ENCODE data around the gene TERC. TPM values are rescaled to one million over a fixed set of nuclear protein-coding genes. Genes with fewer than 3 reads are reported as not detected.
"Not testable (repeated sequence)": the region's sequence is repeated elsewhere in the genome, so short reads cannot be mapped to it uniquely, and the experiment has no call there.

Gene TERC
- total and polyA plus RNA-seq, 7 donors: 0.44 to 220 (median 111) TPM; not detected in 2

DNA sequence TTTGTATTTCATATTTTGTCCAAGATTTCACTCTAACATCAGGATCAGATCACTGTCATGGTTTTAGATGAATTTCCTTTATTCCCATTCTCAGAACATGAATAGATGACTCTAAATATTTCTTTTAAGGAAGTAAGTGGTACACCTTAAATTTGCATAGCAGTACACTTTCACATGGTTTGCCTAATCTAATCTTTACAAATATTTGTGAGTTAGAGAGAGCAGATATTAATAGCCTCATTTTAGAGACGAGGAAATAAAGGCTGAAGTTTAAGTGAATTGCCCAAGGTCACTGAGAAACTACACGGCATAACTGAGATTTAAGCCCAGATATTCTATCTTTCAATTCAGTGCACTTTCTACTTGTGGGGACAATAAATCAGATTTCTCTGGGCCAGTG lies 14.2 kb downstream of the TERC start:
- 64 to 68% methylated on average over 2 of the region's 2 CpGs for WGBS, 2 donors
- TF ChIP-seq POLR2A (IDR thresholded peaks at IDR 0.05) (no peak), EP300 (IDR thresholded peaks at IDR 0.05) (no peak), POLR2AphosphoS5 (IDR thresholded peaks at IDR 0.05) (no peak)
- TF ChIP-seq, protein P1, sequence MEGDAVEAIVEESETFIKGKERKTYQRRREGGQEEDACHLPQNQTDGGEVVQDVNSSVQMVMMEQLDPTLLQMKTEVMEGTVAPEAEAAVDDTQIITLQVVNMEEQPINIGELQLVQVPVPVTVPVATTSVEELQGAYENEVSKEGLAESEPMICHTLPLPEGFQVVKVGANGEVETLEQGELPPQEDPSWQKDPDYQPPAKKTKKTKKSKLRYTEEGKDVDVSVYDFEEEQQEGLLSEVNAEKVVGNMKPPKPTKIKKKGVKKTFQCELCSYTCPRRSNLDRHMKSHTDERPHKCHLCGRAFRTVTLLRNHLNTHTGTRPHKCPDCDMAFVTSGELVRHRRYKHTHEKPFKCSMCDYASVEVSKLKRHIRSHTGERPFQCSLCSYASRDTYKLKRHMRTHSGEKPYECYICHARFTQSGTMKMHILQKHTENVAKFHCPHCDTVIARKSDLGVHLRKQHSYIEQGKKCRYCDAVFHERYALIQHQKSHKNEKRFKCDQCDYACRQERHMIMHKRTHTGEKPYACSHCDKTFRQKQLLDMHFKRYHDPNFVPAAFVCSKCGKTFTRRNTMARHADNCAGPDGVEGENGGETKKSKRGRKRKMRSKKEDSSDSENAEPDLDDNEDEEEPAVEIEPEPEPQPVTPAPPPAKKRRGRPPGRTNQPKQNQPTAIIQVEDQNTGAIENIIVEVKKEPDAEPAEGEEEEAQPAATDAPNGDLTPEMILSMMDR (IDR thresholded peaks at IDR 0.05): no peak
- H3K27me3 ChIP-seq: peaks cover 0 to 4% (median 0%) of the 10 kb centered on the region in 3 donors
- no peaks in the 10 kb centered on the region for H3K36me3 ChIP-seq
- no peak overlapping the region for H3K27ac ChIP-seq
- intact Hi-C loops (cut with DNase I): no loop called here
- H3K4me3 ChIP-seq: no peak overlapping the region
- H3K4me1 ChIP-seq: no peaks in the 10 kb centered on the region
- no peaks in the 10 kb centered on the region for H3K9me3 ChIP-seq
- no peak for DNase-seq

DNA sequence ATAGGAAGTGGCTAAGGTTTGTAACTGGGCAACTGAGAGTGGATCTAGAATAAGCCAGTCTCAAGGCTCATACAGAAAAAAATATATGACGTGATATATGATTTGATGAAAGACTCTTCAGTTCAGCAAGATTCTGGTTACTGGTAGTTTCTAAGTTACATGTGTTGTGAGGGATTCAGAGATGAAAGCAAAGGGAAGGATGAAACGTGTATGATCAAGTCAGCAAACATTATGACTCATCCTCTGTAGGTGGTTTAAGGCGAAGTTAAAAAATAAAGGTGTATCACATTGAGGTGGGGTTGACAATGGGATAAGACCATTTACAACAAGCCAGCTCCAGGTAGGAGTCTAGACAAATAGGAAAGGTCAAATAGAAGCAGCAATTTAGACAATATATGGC lies 16.2 kb downstream of the TERC start:
- Histone ChIP-seq H3K9me3 (no peaks in the 10 kb centered on the region), H3K36me3 (no peaks in the 10 kb centered on the region), H3K27ac (no peak overlapping the region), H3K4me1 (no peaks in the 10 kb centered on the region), H3K27me3 (peaks cover 0 to 4% (median 0%) of the 10 kb centered on the region in 3 donors), H3K4me3 (no peak overlapping the region)
- WGBS, 2 donors: 26 to 50% methylated on average over 3 of the region's 3 CpGs
- TF ChIP-seq, protein P1 (IDR thresholded peaks at IDR 0.05): no peak
- TF ChIP-seq POLR2A (IDR thresholded peaks at IDR 0.05): no peak
- no peak for TF ChIP-seq EP300 (IDR thresholded peaks at IDR 0.05)
- no peak for TF ChIP-seq POLR2AphosphoS5 (IDR thresholded peaks at IDR 0.05)
- intact Hi-C loops (cut with DNase I): no loop called here
- DNase-seq: no peak

DNA sequence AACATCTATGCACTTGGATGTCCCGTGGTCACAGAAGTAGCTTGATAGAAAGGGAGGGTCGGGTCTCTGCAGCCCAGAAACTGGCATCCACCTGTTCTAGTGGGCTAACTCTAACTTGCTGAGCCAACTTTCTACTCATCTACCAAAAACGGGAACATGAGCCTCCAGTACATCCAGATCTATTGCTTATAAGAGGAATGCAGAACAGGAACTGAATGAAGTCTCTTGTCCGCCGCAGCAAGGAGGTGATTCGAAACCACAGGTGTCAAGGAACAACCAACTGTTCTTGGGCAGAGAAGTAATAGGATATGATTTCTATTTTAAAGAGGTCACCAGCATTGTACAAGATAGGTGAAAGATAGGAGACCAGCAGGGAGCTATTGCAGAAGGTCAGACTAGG lies 17.9 kb downstream of the TERC start:
- TF ChIP-seq EP300 (IDR thresholded peaks at IDR 0.05): no peak
- TF ChIP-seq POLR2A (IDR thresholded peaks at IDR 0.05): no peak
- TF ChIP-seq POLR2AphosphoS5 (IDR thresholded peaks at IDR 0.05): no peak
- TF ChIP-seq, protein P1 (IDR thresholded peaks at IDR 0.05): no peak

DNA sequence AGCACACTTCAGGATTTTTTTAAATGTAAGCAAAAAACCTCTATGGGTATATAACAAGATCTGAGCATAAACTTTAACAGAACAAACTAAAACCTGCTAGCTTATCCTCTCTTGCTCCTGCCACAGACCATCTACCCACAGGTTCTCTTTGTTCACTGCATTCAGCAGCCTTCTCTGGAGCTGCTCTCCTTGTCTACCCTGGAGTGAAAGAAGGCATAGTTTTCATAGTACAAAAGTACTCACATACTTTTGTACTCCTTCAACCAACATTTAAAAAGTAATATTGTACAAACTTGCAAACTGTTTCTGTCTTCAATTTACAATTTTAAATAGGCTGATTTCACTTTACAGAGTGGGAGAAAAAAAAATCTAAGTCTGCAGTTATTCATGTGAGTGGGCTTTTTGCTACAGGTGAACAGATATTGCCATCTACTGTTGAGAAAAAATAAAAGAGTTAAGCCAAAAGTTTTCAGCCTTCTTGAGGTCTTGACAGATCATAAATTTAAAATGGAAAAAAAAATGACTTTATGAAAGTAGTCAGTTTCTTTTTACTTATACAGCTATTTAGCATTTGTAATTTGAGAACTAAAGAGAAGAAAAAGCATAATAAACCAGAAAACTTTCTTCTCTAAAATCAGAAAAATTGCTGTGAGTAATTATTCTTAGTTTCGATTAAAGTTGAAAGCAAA lies 20.4 kb downstream of the TERC start:
- 0 to 45% methylated on average over 1 of the region's 1 CpG for WGBS, 2 donors
- DNase-seq: no peak
- H3K9me3 ChIP-seq: no peaks in the 10 kb centered on the region
- H3K27ac ChIP-seq: no peak overlapping the region
- H3K27me3 ChIP-seq: peaks cover 0 to 4% (median 0%) of the 10 kb centered on the region in 3 donors
- no peak for TF ChIP-seq POLR2AphosphoS5 (IDR thresholded peaks at IDR 0.05)
- TF ChIP-seq, protein P1 (IDR thresholded peaks at IDR 0.05): peak in 1 of 4 experiments; percentile 19
- H3K4me1 ChIP-seq: no peaks in the 10 kb centered on the region
- H3K4me3 ChIP-seq: no peak overlapping the region
- no peaks in the 10 kb centered on the region for H3K36me3 ChIP-seq
- intact Hi-C loops (cut with DNase I): no loop called here

More for the DNA sequence above, 17.9 kb downstream of the TERC start:
- no peaks in the 10 kb centered on the region for H3K9me3 ChIP-seq
- no peak overlapping the region for H3K27ac ChIP-seq
- no peaks in the 10 kb centered on the region for H3K36me3 ChIP-seq
- WGBS, 2 donors: 45 to 67% methylated on average over 6 of the region's 6 CpGs
- no peaks in the 10 kb centered on the region for H3K4me1 ChIP-seq
- H3K27me3 ChIP-seq: peaks cover 0 to 4% (median 0%) of the 10 kb centered on the region in 3 donors
- DNase-seq: no peak
- intact Hi-C loops (cut with DNase I): no loop called here
- no peak overlapping the region for H3K4me3 ChIP-seq

DNA sequence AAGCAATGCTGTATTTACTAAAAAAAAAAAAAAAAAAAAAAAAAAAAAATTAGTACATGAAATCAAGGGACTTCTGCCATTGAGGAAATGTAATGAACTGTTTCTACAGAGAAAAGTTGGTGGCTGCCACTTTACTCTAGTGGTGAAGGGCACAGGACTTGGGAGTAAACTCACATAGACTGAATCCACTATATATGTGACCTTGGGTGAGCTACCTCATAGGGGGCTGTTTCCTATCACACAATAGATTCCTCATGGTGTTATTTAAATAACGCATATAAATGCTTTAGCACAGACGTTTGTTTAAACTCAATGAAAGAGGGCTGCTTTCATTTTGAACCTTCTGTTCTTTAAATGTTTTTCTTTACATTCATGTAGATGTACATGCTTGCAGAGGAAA lies 25.8 kb downstream of the TERC start:
- Histone ChIP-seq H3K4me1 (no peaks in the 10 kb centered on the region), H3K4me3 (no peak overlapping the region), H3K27ac (no peak overlapping the region), H3K9me3 (peaks cover 0 to 9% (median 0%) of the 10 kb centered on the region in 4 donors), H3K36me3 (no peaks in the 10 kb centered on the region), H3K27me3 (no peaks in the 10 kb centered on the region)
- intact Hi-C loops (cut with DNase I): no loop called here
- no peak for DNase-seq
- TF ChIP-seq POLR2A (IDR thresholded peaks at IDR 0.05) (no peak), EP300 (IDR thresholded peaks at IDR 0.05) (no peak), POLR2AphosphoS5 (IDR thresholded peaks at IDR 0.05) (no peak)
- TF ChIP-seq, protein P1 (IDR thresholded peaks at IDR 0.05): no peak
- WGBS, 2 donors: 71 to 76% methylated on average over 2 of the region's 2 CpGs

DNA sequence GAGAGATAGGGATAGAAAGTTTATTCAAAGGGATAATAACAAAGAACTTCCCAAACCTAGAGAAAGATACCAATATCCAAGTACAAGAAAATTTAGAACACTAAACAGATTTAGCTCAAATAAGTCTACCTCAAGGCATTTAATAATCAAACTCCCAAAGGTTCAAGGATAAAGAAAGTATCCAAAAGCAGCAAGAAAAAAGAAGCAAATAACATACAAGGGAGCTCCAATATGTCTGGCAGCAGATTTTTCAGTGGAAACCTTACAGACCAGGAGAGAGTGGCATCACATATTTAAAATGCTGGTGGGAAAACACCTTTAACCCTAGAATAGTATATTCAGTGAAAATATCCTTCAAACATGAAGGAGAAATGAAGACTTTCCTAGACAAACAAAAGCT lies 33.0 kb downstream of the TERC start:
- H3K27ac ChIP-seq; H3K27me3 ChIP-seq; intact Hi-C loops (cut with DNase I); H3K4me3 ChIP-seq; H3K9me3 ChIP-seq; H3K36me3 ChIP-seq; DNase-seq; H3K4me1 ChIP-seq: not testable (repeated sequence)
